Hematopoietic multipotent progenitor cell (in vitro differentiated cells): Measurements from ENCODE around the gene CD47. TPM values are rescaled to one million over a fixed set of nuclear protein-coding genes. Genes with fewer than 3 reads are reported as not detected.

Experiments used
- DNase-seq, 3 donors: peaks; one replicate each; pipeline ENCODE4 v3.0.0-alpha.2; 2011 to 2015; ENCODE audit warnings: low read depth in 2 of 3, low spot score in 2 of 3
- total RNA-seq: library from RNA; depleted of rRNA; stranded (reverse); fragments of >200 nt; gene quantifications from one replicate; pipeline ENCODE4 v1.2.3, GENCODE V29; 2012

Gene CD47
- total RNA-seq, 1 donor = 79.4 TPM

DNA sequence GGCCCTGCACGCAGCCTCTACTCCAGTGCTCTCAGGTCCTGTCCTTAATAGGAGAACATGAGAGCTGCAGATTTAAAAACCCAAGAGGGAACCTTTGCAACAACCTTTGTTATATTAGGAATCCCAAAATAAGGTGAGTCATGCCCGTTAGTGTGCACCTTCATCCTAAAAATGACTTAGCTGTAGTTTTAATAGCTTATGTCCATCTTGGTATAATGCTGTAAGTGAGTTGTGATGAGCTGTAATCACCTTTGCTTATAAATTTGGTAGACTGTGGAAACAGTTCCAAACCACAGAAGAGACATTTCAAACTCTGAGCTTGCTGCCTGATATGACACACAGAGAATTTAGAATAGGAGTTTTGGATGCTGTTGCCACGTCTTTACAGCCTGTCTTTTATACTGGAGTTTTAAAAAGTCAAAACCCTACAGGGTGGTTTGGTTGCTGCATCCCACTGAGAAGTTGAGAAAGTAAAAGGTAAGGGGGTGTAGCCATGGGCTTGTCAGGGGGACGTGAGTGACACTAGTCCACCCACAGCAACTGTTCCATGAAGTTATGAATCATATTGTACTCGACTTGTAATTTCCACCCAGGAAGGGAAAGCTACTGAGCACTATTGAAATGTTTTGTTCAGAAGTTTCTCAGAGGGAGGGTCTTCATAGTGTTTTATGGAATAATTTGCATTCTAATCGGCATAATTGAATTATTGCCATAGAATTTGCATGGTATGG is 27.4 kb upstream of the CD47 start:
- DNase-seq = no peak

DNA sequence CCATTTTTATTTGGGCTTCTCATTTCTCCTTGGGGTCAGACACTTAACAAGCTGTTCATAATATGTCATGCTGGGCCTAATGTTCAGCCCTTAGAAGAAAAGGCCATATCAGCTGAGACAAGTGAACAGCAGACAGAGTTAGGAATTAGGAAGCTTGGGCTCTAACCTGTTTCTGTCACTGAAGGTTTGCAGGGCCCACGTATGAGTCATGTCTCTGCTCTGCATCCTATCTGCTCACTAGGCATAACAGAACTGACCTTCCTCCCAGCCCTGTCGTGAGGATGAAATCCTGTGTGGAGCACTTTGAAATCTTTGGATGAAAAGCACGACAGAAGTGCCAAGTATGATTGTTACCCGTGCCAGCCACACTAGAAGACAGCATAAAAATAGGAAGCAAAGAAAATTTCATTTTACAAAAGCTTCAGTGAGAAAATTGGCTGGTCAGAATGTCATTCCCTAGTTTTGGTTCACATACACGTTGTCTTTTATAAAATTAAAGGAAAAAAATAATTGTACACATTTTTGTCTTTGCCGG is 26.5 kb upstream of the CD47 start:
- no peak for DNase-seq

DNA sequence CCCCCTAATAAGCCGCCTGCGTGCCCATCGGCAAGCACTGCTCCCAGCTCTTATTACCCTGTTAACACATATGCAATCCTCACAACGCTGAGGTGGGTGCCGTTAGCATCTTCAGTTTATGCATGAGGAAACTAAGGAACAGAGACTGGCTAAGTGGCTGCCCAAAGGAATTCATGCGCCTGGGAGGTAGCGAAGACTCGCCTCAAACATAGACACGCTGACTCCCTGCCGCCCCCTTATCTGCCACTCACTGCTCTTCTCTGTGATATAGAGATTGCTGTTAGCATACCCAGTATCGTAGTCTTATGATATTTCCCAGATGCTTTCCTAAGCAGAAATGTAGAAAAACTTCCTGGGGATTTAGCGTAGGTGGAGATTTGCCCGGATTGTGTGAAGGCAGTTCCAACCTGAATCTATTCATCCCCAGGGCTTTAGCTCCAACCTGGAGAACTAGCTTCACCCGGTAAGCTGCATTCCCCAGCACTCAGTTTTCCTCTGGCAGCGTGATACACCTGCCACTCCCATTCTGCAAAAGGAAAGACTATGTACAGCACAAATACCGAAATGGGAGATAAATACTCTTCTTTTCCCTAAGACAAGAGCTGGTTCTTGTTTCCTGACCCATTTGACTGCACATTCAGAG is 23.7 kb upstream of the CD47 start:
- DNase-seq = no peak

DNA sequence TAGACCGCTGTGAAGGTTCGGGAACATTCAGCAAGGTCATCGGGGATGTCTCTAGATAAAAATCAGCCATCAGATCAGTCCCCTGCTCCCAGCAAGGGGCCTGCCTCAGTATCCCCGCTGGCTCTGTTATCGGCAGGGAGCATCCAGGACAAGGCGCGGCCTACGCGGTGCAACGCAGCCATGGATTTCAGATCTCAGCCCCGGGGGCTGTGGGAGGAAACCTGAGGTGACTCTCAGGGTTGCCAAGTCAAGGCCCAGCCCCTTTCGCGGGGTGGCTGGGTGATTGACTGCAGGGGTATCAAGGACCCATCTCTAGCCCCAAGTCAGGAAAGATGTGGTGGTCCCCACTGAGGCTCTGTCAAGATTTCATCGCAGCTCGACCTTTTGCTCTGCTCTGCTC is 23.1 kb upstream of the CD47 start:
- no peak for DNase-seq

DNA sequence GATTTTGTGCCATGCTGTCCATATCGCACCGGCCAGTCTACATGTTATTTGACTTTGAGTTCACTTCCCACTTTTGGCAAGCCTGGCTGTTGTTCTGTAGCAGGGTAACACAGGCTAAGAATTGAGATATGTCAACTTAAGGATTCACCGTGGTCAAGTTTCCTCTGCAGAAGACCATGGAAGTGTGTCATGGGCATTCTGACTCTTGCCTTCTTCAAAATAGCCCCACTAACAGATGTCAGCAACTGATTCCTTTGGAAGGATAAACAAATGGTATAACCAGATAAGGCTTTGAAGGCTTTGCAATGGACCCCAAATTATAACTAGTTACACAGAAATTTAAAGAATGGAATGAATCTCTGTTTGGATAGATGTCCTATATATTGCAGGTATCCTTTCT is 20.1 kb upstream of the CD47 start:
- no peak for DNase-seq

DNA sequence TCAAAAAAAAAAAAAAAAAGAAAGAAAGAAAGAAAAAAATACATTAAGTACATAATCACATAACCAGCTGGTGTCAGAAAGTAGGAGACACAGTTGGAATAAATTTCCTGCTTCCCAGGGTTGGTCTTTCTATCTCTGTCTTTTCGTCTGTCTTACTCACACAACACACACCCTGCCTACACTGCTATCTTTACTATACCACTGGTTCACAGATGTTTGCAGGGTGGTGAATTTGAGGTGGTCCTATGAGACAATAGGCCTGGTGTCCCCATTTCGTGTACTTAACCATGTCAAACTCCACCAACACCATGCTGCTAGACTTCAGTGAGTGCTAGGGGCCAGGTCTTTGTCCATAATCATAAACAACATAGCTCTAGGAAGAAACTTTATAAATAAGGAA is 17.6 kb upstream of the CD47 start:
- DNase-seq = no peak

DNA sequence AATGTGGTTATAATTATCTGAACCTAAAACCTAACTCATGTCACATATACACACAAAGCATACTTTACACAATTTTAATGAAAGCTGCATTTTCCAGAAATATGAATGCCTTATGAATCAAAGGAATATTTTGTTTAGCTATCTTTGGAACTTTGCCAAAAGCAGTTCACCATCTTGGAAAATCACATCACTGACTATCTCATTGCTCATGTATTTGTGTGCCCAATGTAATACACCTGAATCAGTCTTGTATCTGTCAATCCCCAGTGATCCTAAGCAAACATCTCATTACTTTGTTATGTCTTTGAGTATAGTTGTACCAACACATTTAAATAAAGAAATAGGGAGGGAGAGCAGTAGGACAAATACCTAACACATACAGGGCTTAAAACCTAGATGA is 15.6 kb upstream of the CD47 start:
- DNase-seq = no peak

DNA sequence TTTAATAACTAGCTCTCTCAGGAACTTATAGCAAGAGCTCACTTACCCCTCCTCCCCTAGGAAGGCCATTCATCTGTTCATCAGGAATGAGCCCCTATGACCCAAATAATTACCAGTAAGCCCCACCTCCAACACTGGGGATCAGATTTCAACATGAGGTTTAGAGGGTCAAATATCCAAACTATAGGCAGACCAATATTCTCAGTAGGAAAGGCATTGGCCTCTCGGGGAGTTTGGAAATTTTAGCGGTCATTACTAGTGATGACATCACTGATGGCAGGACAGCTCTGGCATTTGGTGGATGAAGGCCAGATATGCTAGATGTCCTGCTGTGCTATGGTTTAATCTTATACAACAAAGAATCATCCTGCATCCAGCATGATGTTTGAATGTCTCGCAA is 15.2 kb upstream of the CD47 start:
- no peak for DNase-seq

DNA sequence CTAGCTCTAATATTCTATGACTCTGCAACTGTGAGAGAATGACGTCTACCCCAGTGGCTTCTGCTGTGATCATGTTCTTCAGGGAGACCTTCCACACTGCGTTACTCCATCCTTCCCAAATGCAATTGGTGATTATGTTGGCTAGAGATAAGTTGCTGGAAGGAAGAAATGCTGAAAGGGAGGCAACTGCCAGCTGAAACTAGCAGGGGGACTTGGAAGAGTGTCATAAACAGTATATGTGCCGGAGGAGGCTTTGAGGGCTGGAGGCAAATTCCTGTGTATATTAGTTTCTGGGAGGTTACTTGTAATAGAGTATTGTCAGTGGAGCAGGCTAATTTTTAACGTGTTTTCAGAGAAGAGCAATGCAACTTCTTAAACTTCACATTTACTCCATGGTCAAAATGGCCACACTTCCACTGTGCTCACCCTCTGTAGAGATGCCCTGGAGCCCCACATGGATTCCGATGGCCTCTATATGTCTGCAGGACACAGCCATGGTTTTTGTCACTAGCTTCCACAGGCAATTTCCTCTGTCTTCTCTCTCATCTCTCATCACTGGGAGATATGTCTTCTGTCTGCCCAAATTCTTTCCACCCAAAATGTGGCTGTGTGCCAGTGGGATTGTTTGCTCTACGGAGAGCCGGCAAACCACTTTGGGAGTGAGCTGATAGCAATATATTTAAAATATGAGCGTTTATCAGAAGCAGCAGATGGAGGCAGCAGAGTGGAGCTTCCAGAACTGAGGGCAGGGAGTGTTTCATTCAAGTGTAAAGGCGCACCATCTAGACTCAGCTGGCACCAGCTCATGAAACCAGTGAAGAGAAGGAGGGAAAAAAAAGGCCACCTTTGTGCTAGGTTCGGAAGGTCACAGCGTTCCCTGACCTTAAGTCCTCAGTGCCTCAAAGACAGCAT is 13.3 kb upstream of the CD47 start:
- peak in 1 of 3 donors; percentile 22 for DNase-seq

DNA sequence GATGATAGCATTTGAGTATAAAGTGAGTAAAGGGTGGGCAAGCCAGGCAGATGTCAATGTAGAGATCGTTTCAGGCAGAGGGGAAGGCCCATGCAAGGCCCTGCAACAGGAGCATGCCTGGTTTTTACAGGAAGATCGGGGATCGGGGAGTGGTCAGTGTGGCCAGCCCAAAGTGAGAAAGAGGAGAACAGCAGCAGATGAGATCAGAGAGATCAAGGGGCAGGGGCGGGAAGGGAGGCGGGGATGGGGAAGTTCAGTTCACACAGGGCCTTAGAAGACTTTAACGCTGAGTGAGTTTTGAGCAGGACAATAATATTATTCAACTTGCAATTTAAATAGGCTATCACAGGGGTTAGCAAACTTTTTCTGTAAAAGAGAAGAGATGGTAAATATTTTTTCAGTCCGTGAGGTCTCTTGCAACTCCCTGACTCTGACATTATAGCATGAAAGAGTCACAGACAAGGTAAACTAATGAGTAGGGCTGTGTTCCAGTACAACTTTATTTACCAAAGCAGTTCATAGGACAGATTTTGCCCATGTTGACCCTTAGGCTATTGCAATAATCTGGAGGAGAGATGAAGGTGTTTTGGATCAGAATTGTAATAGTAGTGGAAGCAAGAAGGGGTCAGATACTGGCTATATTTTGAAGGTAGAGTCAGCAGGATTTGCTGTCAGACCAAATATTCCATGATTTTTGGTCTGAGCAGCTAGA is 12.4 kb upstream of the CD47 start:
- DNase-seq = no peak

DNA sequence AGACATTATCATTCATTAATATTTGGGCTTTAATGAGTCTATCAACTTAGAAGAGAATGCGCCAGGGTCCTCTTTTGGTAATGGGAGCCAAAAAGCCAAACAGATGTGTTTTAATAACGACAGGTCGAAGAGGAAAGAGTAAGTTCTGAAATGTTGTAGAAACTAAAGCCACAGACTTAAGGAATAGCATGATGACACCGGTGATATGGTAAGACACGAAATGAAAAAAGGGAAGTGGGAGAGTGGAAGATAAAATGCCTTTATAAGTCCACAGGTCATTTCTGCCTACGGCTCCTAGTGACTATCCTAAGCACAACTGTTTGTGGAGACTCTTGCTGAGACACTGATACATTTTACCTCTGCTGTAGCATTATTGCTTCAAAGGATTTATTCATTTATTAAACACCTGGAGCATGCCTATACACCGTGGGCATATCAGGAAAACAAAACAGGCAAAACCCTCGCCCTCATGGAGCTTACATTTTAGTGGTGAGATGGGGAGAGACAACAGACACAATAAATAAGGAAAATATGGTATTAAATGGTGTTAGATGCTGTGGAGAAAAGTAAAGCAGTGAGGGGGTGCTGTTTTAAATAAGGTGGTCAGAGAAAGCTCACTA is 11.7 kb upstream of the CD47 start:
- DNase-seq = peak in 1 of 3 donors; percentile 46

DNA sequence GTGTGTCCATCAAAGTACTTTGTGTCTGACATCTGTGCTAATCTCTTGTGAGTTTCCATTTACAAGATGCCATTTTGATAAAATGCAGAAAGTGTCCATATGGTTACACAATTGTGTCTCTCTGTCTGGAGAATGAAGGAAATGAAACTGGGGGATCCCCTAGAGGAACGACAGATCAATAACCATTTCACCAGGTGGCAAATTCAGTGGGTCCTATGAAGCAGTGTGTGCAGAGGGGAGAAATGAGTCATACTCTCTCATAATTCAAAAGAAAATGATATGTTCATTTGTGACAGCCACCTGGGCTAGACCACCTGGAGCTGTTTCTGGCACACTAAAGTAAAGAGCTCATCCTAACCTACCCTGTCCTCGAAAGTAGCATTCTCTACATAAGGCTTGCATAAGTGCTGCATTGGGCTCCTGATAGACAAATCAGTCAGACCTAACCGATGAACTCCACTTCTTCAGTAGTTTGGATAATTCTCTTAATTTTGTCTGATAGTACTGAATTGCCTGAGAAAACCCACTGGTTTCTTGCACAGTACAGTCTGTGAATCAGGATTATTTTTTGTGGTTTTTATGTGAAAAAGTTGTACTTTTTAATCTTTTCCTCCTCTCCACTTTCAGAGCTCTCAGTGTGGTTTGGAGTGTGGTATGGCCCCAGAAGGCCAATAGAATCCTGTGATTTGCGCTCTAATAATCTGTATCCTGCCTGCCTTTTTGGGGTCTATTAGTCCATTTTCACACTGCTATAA is 10.3 kb upstream of the CD47 start:
- peak in 1 of 3 donors; percentile 41 for DNase-seq

DNA sequence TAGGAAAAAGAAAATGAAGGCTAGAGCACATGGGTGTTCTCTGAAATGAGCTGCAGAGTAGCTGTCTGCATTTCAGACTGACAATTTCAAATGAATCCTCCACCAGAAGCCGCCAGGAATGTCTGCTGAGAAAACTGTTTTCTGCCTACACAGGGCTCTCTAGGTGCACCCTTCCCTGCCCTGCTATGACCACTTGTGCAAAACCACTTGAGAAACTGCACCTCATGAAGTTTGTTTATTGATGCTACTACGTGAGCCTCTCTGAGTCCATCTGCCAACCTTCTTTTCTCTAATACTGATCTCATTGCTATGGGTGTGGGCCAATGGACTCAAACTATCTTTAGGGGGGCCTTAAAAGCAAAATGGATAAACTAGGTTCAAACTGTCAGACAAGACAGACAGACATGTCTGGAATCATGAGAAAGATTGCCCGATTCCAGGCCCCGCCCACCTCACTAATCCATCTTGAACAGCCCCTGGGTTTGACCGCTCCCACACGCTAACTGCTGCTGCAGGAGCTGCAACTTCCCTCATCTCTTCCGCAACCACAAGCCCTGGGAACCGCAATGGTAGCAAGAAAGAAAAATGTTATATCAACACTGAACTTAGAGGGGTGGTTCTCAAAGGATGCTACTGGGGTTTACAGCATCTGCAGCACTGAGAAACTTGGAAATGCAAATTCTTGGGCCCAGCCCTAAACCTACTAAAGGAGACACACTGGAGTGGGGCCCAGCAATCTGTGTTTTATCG is 9.0 kb upstream of the CD47 start:
- peak in 2 of 3 donors; percentile 85 to 91 for DNase-seq

DNA sequence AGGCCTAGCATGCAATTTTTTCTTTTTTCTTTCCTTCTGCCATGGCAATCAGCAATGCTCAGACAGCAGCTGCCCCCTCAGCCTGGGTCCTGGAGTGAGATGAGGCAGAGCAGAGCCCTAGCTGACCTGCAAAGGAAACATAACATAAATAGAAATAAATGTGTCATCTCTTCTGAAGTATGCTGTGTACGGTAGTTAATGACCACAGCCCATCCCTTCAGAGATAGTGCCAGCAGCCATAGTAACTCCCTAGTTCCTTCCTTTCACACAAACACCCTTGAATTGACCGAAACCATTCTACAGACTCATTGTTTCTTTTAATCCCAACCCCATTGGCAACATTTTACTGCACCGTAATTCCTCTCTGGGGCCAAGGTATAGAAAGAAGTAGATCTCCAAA is 8.4 kb upstream of the CD47 start:
- peak in 1 of 3 donors; percentile 31 for DNase-seq

DNA sequence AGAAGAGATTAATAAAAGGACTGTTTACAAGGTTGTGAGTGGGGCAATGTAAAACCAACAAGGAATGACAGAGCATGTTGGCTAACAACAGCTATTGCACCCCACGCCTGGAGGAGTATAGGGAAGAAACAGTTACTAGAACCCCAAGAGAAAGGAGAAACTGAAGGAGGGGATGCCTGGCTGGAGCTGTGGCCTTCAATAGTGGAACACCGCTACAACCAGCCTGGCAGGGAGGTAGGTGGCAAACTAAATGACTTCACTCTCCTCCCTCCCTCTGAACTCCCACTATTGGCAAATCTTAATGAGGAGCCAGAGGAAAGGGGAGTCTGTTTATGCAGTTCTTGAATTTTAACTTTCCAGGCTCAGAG is 7.2 kb upstream of the CD47 start:
- DNase-seq = no peak

DNA sequence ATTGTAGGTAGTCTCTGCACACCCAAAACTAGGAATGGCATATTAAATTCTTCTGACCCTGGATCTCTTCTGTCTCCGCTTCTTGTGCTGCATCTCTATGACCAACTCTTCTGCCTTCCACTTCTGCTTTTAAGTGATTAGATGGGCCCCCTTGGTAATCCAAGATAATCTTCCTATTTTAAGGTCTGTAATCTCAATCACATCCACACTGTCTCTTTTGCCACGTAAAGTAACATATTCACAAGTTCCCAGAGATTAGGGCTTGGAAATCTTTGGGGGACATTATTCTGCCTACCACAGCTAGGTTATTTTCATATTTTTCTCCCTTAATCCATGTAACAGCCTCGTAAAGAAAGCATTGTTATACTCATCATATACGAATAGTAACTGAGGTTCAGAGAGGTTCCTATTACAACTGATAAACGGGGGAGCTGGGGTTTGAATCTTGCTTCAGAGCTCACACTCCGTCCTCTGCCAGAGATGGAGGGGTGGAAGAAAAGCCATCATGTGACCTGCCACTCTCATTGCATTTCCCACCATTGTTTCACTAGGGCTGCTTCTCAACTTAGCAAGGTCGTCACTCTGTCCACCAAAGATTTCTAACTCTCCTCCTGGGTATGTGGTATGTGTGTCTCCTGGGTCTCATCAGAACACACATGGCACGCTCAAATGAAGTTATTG is 6.6 kb upstream of the CD47 start:
- no peak for DNase-seq

DNA sequence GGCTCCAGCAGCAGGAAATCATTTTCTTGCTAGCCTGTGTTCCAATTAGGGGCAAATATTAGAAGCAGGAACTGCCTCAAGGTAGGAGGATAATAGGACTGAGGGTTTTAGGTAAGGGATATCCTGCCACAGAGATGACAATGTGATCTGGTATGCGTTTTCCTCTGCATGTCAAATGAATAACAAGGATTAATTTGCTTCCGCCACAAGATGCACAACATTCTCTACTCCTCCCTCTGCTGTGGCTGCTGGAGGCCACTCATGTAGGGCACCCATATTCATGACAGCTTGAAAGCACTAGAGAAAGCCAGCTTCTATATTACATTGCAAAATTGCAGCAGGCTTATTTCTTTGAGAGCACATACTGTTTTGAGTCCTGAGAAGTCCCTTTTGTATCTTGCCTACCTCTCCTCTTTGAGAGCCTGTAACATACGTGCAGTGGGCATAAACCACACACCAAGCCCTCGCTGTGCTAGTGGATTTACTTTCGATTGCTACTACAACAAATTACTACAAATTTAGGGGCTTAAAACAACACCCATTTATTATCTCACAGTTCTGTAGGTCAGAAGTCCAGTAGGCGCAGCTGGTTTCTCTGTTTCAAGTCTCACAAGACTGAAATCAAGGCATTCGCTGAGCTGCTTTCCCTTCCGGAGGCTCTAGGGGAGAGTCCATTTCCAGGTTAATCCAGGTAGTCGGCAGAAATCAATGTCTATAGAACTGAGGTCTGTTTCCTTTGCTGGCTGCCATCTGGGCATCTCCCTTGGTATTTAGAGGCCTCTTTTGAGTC is 5.9 kb upstream of the CD47 start:
- DNase-seq = no peak
